Measurements from ENCODE around the gene PRR22. TPM values are rescaled to one million over a fixed set of nuclear protein-coding genes. Genes with fewer than 3 reads are reported as not detected.

Gene PRR22
- total RNA-seq, 1 donor from 2014 or later = 2.0 TPM

DNA sequence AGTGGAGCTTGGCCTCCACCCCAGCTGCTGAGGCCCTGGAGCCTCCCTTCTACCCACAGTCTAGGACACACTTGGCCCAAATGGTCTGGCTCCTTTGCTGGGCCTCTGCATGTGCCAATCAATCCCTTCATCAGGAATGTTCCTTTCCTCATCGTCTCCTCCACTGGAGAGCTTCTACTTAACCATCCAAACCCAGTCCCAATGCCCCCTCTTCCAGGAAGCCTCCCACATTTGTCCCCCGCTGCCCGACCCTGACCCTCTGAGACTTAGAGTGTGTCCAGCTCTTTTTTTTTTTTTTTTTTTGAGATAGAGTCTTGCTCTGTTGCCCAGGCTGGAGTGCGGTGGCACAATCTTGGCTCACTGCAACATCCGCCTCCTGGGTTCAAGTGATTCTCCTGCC, 3.9 kb upstream of the PRR22 start:
- no peak overlapping the region for H3K27ac ChIP-seq
- intact Hi-C loops (cut with DNase I) = no loop called here
- ATAC-seq (no peak), DNase-seq (no peak)
- TF ChIP-seq, protein P1, sequence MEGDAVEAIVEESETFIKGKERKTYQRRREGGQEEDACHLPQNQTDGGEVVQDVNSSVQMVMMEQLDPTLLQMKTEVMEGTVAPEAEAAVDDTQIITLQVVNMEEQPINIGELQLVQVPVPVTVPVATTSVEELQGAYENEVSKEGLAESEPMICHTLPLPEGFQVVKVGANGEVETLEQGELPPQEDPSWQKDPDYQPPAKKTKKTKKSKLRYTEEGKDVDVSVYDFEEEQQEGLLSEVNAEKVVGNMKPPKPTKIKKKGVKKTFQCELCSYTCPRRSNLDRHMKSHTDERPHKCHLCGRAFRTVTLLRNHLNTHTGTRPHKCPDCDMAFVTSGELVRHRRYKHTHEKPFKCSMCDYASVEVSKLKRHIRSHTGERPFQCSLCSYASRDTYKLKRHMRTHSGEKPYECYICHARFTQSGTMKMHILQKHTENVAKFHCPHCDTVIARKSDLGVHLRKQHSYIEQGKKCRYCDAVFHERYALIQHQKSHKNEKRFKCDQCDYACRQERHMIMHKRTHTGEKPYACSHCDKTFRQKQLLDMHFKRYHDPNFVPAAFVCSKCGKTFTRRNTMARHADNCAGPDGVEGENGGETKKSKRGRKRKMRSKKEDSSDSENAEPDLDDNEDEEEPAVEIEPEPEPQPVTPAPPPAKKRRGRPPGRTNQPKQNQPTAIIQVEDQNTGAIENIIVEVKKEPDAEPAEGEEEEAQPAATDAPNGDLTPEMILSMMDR (IDR thresholded peaks at IDR 0.05) = no peak
- H3K9me3 ChIP-seq = no peaks in the 10 kb centered on the region
- H3K4me1 ChIP-seq = peaks cover 6% of the 10 kb centered on the region
- peaks cover 59% of the 10 kb centered on the region for H3K36me3 ChIP-seq
- no peaks in the 10 kb centered on the region for H3K27me3 ChIP-seq
- H3K4me3 ChIP-seq = no peak overlapping the region

- TF ChIP-seq, protein P1 (IDR thresholded peaks at IDR 0.05) = no peak
- ATAC-seq = no peak
- no peak for DNase-seq
- Histone ChIP-seq H3K27ac (no peak overlapping the region), H3K27me3 (no peaks in the 10 kb centered on the region), H3K9me3 (no peaks in the 10 kb centered on the region), H3K4me3 (no peak overlapping the region), H3K36me3 (peaks cover 59% of the 10 kb centered on the region), H3K4me1 (peaks cover 6% of the 10 kb centered on the region)
- intact Hi-C loops (cut with DNase I) = no loop called here
These were observed 3.0 kb upstream of the PRR22 start for GRCh38 chr19:5787409-5788182.

DNA sequence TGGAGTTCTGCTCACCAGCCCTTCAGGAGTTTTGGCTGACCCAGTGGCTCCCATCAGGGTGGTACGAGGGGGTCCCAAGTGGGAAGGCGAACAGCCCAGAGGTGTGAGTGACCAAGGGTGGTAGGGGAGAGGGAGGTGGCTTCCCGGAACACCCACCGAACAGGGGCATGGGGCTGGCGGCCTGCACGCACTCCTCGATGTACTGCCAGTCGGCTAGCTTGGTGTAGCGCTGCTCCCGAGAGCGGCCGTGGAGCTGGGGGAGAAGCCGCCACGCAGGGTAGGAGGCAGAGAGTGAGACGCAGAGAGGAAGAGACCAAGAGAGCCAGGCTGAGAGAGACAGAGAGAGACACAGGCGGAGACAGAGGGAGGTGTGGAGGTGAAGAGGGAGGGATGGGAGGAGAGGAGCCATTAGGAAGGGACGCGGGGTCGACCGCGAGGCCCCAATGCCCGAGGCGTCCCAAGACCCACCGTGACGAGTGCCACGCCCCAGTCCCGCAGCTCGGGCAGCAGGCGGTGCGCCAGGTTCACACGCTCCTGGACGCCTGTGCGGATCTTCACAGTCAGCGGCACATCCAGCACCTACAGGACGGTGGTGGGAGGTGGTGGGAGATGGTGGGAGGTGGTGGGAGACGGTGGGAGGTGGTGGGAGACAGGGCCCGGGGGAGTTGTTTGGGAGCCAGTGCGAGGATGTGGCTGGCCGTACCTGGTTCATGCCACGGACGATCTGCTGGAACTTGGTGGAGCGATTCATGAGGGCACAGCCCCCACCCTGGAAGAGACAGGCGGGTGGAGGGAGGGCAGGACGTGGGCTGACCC, 2.3 kb upstream of the PRR22 start:
- Histone ChIP-seq H3K9me3 (no peaks in the 10 kb centered on the region), H3K4me3 (no peak overlapping the region), H3K4me1 (peaks cover 6% of the 10 kb centered on the region), H3K27ac (no peak overlapping the region), H3K36me3 (peaks cover 59% of the 10 kb centered on the region), H3K27me3 (no peaks in the 10 kb centered on the region)
- intact Hi-C loops (cut with DNase I) = no loop called here
- DNase-seq (no peak), ATAC-seq (no peak)
- TF ChIP-seq, protein P1 (IDR thresholded peaks at IDR 0.05) = no peak

- intact Hi-C loops (cut with DNase I) = no loop called here
- no peaks in the 10 kb centered on the region for H3K9me3 ChIP-seq
These were observed 877 bp upstream of the PRR22 start for GRCh38 chr19:5785423-5785822.

More at GRCh38 chr19:5785423-5785822, 877 bp upstream of the PRR22 start:
- H3K27me3 ChIP-seq = no peaks in the 10 kb centered on the region
- DNase-seq (no peak), ATAC-seq (no peak)
- no peak overlapping the region for H3K27ac ChIP-seq
- H3K4me1 ChIP-seq = peaks cover 6% of the 10 kb centered on the region
- H3K36me3 ChIP-seq = peaks cover 59% of the 10 kb centered on the region
- no peak overlapping the region for H3K4me3 ChIP-seq
- TF ChIP-seq, protein P1 (IDR thresholded peaks at IDR 0.05) = no peak

Data from upper lobe of right lung (tissue), 1 donor.